T47D (cell line): ENCODE data around the gene PLEKHA6.

Experiments used
- DNase-seq, 2 experiments: peaks; one replicate each; pipeline versions ENCODE4 v3.0.0 to v3.0.0-alpha.2; 2011 to 2012; ENCODE audit warnings: low read depth in 1 of 2, low spot score in 1 of 2
- JUND ChIP-seq: IDR thresholded peaks from 2 replicates; pipeline ENCODE4 v1.6.1; 2012; ENCODE audit warnings: low read depth
- in situ Hi-C: cut with HindIII; loops from 2 replicates; pipeline ENCODE4 v1.10.0; 2016; ENCODE audit warnings: low sequenced_read_pairs, low pct_unique_long_range_greater_than_20kb

The PLEKHA6 gene

DNA sequence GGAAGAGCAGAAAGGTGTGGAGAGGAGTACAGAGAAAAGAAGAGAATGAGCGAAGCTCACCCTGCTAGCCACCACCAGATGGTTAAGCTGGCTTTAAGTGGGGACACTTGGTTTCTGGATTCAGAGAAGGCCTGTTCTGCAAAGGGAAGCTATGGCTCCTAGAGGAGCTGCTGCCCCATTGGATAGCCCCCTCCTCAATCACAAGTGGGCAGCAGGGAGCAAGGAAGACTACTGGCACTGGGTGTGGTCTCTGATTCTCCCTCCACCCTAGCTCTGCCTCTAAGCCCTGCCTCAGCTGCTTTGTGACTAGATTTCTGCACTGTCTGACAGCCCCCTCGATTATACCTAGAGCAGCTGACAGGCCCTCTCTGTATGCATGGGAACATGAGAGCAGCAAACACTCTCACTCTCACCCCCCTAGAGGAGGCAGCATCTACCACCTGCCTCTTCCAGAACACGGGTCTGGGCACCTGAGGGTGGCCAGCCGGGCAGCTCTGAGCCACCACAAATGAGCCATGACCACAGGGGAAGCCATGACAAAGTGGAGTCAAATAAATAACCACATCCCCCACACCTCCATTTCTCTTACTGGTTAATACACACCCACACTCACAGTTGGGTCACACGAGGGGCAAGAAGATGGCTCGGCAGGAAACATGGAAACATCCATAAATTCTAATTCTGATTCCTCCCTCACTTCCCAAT lies 13.6 kb downstream of the PLEKHA6 start:
- in situ Hi-C loops, result no loop called here
- no peak for DNase-seq
- TF ChIP-seq JUND, result no peak

- no peak for DNase-seq
- no peak for TF ChIP-seq JUND
- in situ Hi-C loops, result no loop called here
These were observed 14.3 kb downstream of the PLEKHA6 start for GRCh38 chr1:204345438-204345841.

- in situ Hi-C loops, result no loop called here
- DNase-seq, result peak in 1 of 2 experiments; percentile 33
- TF ChIP-seq JUND, result no peak
These were observed 14.9 kb downstream of the PLEKHA6 start for GRCh38 chr1:204344665-204345355.

DNA sequence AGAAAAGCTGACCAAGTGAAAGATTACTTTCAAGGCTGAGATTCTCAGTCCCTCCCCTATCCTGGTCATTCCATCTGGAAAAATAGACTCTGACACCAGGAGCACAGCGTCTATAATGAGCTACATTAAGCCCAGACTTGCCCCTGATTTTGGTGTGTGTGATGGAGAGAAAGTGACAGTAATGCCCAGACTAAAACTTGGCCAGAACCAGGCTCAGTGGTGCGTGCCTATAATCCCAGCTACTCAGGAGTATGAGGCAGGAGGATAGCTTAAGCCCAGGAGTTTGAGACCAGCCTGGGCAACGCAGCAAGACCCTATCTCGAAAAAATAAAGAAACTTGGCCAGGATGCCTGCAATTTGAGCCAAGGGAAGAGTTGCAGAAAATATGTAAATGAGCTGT lies 15.9 kb downstream of the PLEKHA6 start:
- DNase-seq, result no peak
- in situ Hi-C loops, result no loop called here
- TF ChIP-seq JUND, result no peak

GRCh38 chr1:204343247-204343646 lies 16.5 kb downstream of the PLEKHA6 start:
- no peak for TF ChIP-seq JUND
- in situ Hi-C loops, result no loop called here
- DNase-seq, result no peak

- in situ Hi-C loops, result no loop called here
- TF ChIP-seq JUND, result no peak
- DNase-seq, result no peak
These were observed 17.4 kb downstream of the PLEKHA6 start for GRCh38 chr1:204342310-204342709.

DNA sequence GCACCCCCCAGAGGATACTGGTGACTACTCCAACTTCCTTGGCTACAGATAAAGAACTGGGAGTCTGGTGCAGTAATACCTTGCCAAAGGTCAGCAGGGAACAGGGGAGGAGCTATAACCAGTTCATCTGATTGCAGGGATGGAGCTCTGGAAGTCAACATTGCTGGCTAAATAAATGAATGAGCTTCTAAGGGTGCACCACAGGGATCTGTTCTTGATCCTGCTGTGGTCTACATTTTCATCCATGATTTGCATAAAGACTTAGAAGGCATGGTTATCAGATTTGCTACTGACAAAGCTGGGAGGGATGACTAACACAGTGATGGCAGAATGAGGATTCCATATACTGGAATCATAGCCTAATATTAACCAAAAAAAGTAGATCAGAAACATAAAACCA lies 18.3 kb downstream of the PLEKHA6 start:
- no peak for DNase-seq
- in situ Hi-C loops, result no loop called here
- TF ChIP-seq JUND, result no peak

GRCh38 chr1:204340081-204340889 lies 19.4 kb downstream of the PLEKHA6 start:
- no peak for TF ChIP-seq JUND
- DNase-seq, result no peak
- in situ Hi-C loops, result no loop called here

- DNase-seq, result no peak
- in situ Hi-C loops, result no loop called here
- TF ChIP-seq JUND, result no peak
These were observed 20.2 kb downstream of the PLEKHA6 start for GRCh38 chr1:204339541-204339940.

GRCh38 chr1:204338997-204339396 lies 20.7 kb downstream of the PLEKHA6 start:
- in situ Hi-C loops, result no loop called here
- TF ChIP-seq JUND, result no peak
- DNase-seq, result no peak

- DNase-seq, result no peak
- in situ Hi-C loops, result no loop called here
- TF ChIP-seq JUND, result no peak
These were observed 21.4 kb downstream of the PLEKHA6 start for GRCh38 chr1:204338360-204338759.

DNA sequence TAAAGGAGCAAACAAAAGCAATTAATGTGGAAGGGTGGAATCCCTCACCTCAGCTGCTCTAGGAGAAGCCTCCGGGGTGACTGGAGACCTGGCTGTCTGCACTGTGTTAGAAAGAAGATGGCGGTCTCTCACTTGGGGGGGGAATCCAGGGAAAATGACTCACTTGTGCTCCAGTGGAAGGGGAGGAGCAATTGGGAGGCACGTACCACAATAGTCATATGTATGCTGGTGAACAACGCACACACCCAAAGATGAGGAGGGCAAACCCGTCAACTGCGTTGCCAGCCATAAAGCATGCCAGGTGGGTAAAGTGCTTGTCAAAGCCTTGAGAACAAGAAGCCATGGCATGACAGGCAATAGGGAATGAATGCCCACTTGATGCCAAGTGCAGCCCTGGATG lies 22.1 kb downstream of the PLEKHA6 start:
- DNase-seq, result no peak
- in situ Hi-C loops, result no loop called here
- no peak for TF ChIP-seq JUND

DNA sequence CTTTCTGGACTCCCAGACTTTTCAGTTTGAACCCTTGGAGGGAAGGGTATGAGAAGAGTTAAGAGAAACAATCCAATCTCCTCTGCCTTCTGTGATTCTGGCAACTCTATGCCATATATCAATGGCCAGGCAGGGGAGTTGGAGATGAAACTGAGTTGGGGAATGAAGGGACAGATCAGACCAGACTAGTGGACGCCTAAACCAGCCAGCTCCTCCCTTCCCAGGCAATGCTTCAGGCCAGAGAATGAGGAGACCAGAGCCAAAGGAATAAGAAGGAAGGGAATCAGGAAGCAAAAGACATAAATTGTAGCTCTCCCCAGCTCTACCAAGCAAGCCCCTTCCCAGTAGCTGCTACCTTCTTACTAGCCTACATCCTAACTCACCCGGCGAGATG lies 22.7 kb downstream of the PLEKHA6 start:
- no peak for DNase-seq
- in situ Hi-C loops, result no loop called here
- no peak for TF ChIP-seq JUND
